HepG2 (cell line): Measurements from ENCODE around the gene MAJIN. TPM values are rescaled to one million over a fixed set of nuclear protein-coding genes. Genes with fewer than 3 reads are reported as not detected.

Source experiments
- ATF4 ChIP-seq, 2 experiments: fragments of 450-650 bp in 1 of 2; sonication (generic) in 1 of 2; formaldehyde crosslinking; IDR thresholded peaks; 2 replicates each; pipeline versions ENCODE4 v1.5.0 to v1.8.0; 2020 to 2022; ENCODE audit warnings: mild to moderate bottlenecking in 1 of 2, missing genetic modification reagents in 1 of 2
- ATM ChIP-seq: fragments of 450-650 bp; IDR thresholded peaks from 2 replicates; pipeline ENCODE4 v1.7.1; 2017; ENCODE audit warnings: mild to moderate bottlenecking, borderline replicate concordance
- BORCS8-MEF2B ChIP-seq: sonication (generic); formaldehyde crosslinking; IDR thresholded peaks from 2 replicates; pipeline ENCODE4 v1.8.0; 2022; ENCODE audit warnings: mild to moderate bottlenecking, missing genetic modification reagents
- CCDC6 ChIP-seq: sonication (generic); formaldehyde crosslinking; IDR thresholded peaks from 2 replicates; pipeline ENCODE4 v1.8.1; 2022; ENCODE audit warnings: mild to moderate bottlenecking, missing genetic modification reagents, moderate library complexity
- FOXA1 ChIP-seq, 2 experiments: fragments of 450-650 bp in 1 of 2; sonication (generic) in 1 of 2; formaldehyde crosslinking in 1 of 2; IDR thresholded peaks; 2 replicates each; pipeline versions ENCODE4 v1.4.0 to v1.6.1; 2016 to 2020; ENCODE audit warnings: missing genetic modification reagents in 1 of 2
- KDM5B ChIP-seq: sonication (generic); formaldehyde crosslinking; IDR thresholded peaks from 2 replicates; pipeline ENCODE4 v1.4.0; 2020; ENCODE audit warnings: missing genetic modification reagents, mild to moderate bottlenecking, borderline replicate concordance
- MTF2 ChIP-seq: sonication (generic); formaldehyde crosslinking; IDR thresholded peaks from 2 replicates; pipeline ENCODE4 v1.5.0; 2020; ENCODE audit warnings: missing genetic modification reagents, borderline replicate concordance
- NR2F2 ChIP-seq: IDR thresholded peaks from 2 replicates; pipeline ENCODE4 v1.6.1; 2012; ENCODE audit warnings: low read depth, inconsistent platforms, borderline replicate concordance
- PLSCR1 ChIP-seq: sonication (generic); formaldehyde crosslinking; IDR thresholded peaks from 2 replicates; pipeline ENCODE4 v1.5.0; 2020; ENCODE audit warnings: missing genetic modification reagents, mild to moderate bottlenecking, borderline replicate concordance
- POLR2AphosphoS2 ChIP-seq: IDR thresholded peaks from 2 replicates; pipeline ENCODE4 v1.6.1; 2011; ENCODE audit warnings: low read depth, low read length, improper control_type of control experiment
- SAFB2 ChIP-seq: sonication (generic); formaldehyde crosslinking; IDR thresholded peaks from 2 replicates; pipeline ENCODE4 v1.5.1; 2020; ENCODE audit warnings: missing genetic modification reagents, low read depth, mild to moderate bottlenecking, borderline replicate concordance
- YEATS4 ChIP-seq: sonication (generic); formaldehyde crosslinking; IDR thresholded peaks from 2 replicates; pipeline ENCODE4 v1.4.0; 2020; ENCODE audit warnings: missing genetic modification reagents, borderline replicate concordance
- ZBTB1 ChIP-seq: sonication (generic); formaldehyde crosslinking; IDR thresholded peaks from 2 replicates; pipeline ENCODE4 v1.4.0; 2020; ENCODE audit warnings: missing genetic modification reagents, borderline replicate concordance
- polyA plus RNA-seq, 8 experiments: library from polyadenylated mRNA; depleted of rRNA in 3 of 8; stranded (reverse) in 7 of 8; unstranded in 1 of 8; fragments of >200 nt; fragmentation: Illumina TruSeq in 4 of 8; extraction: Trizol in 4 of 8; gene quantifications; 2 replicates each; pipeline versions ENCODE4 v1.2.1 to v1.2.3, GENCODE V29; 2011 to 2016; ENCODE audit warnings: low read depth in 4 of 8, missing spikeins in 1 of 8, mixed read lengths in 1 of 8; ENCODE audit not compliant: insufficient read depth in 1 of 8
- total RNA-seq, 5 experiments: library from RNA; depleted of rRNA; stranded (reverse); fragments of >200 nt; fragmentation: Illumina TruSeq; extraction: Trizol; gene quantifications; 2 replicates each; pipeline ENCODE4 v1.2.3, GENCODE V29; 2016; ENCODE audit warnings: low read depth in 1 of 5
- TF ChIP-seq, protein P1 (sequence below): sonication (generic); formaldehyde crosslinking; IDR thresholded peaks from 2 replicates; pipeline ENCODE4 v1.4.0; 2020; ENCODE audit warnings: missing genetic modification reagents, borderline replicate concordance
- TF ChIP-seq, protein P2 (sequence below): sonication (generic); formaldehyde crosslinking; conservative IDR thresholded peaks from 2 replicates; pipeline ENCODE4 v1.8.1; 2023; ENCODE audit warnings: missing genetic modification reagents

The MAJIN gene
- total and polyA plus RNA-seq, 2 of the 13 experiments (the other 11 are each of a cell fraction or from before 2014, with no cell fraction given) = not detected

GRCh38 chr11:65013888-65014725, 42.2 kb upstream of the MAJIN start, which contains the start of gene ARL2 (continued):
- TF ChIP-seq YEATS4 (CRISPR knock-in tag) = peak; percentile 92
- peak; percentile 81 for TF ChIP-seq CCDC6 (CRISPR knock-in tag)
- TF ChIP-seq KDM5B (CRISPR knock-in tag) = peak; percentile 83
- peak in 1 of 2 experiments; percentile 28; a peak in 1 of 4 replicates for TF ChIP-seq ATF4 (CRISPR knock-in tag; IDR thresholded peaks at IDR 0.05)
- no peak for TF ChIP-seq FOXA1 (IDR thresholded peaks at IDR 0.05)
- TF ChIP-seq FOXA1 (CRISPR knock-in tag; IDR thresholded peaks at IDR 0.05) = no peak; the same call in 1 of the 2 replicates
- TF ChIP-seq, protein P1, sequence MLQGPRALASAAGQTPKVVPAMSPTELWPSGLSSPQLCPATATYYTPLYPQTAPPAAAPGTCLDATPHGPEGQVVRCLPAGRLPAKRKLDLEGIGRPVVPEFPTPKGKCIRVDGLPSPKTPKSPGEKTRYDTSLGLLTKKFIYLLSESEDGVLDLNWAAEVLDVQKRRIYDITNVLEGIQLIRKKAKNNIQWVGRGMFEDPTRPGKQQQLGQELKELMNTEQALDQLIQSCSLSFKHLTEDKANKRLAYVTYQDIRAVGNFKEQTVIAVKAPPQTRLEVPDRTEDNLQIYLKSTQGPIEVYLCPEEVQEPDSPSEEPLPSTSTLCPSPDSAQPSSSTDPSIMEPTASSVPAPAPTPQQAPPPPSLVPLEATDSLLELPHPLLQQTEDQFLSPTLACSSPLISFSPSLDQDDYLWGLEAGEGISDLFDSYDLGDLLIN = 0 out of 2 replicates have a peak, but pooled peaks have one; percentile 41
- TF ChIP-seq, protein P2, sequence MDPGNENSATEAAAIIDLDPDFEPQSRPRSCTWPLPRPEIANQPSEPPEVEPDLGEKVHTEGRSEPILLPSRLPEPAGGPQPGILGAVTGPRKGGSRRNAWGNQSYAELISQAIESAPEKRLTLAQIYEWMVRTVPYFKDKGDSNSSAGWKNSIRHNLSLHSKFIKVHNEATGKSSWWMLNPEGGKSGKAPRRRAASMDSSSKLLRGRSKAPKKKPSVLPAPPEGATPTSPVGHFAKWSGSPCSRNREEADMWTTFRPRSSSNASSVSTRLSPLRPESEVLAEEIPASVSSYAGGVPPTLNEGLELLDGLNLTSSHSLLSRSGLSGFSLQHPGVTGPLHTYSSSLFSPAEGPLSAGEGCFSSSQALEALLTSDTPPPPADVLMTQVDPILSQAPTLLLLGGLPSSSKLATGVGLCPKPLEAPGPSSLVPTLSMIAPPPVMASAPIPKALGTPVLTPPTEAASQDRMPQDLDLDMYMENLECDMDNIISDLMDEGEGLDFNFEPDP = no peak
- TF ChIP-seq NR2F2 = no peak; the same call in 1 of the 2 replicates
- no peak; the same call in 1 of the 2 replicates for TF ChIP-seq BORCS8-MEF2B (CRISPR knock-in tag)
- no peak for TF ChIP-seq PLSCR1 (CRISPR knock-in tag)
- no peak for TF ChIP-seq ZBTB1 (CRISPR knock-in tag)
- peak; percentile 59; the same call in 1 of the 2 replicates for TF ChIP-seq SAFB2 (CRISPR knock-in tag)
- no peak for TF ChIP-seq ATM
- no peak; the same call in 1 of the 2 replicates for TF ChIP-seq MTF2 (CRISPR knock-in tag)
- no peak for TF ChIP-seq POLR2AphosphoS2
